HCT116 (cell line): Measurements from ENCODE around the gene LRRN1. TPM values are rescaled to one million over a fixed set of nuclear protein-coding genes. Genes with fewer than 3 reads are reported as not detected.

ENCODE experiments used
- ATAC-seq: fragments of 200-7000 bp; cut with Tn5 transposase; 2 replicates; pipeline ENCODE4 v1.9.1; 2020; ENCODE audit warnings: mild to moderate bottlenecking, moderate library complexity
- BruUV-seq: library from RNA; stranded (reverse); fragments of 400-500 nt; replicated peaks from 2 replicates; lab custom pipeline; 2021; lab: Mats Ljungman, UMichigan
- CTCF ChIA-PET: fragments of 300-600 bp; sonication (Branson Sonifier 250); formaldehyde crosslinking; loops from one replicate; lab custom pipeline; 2021; ENCODE audit warnings: antibody characterized with exemption; lab: Charles Lee
- POLR2A ChIA-PET: fragments of 300-600, 350-600 bp; sonication (Branson Sonifier 250); formaldehyde crosslinking; loops from one replicate; lab custom pipeline; 2021; ENCODE audit warnings: antibody characterized with exemption; lab: Charles Lee
- RAD21 ChIA-PET, 2 experiments: fragments of 300-600 bp; sonication (Branson Sonifier 250); formaldehyde crosslinking; loops; one replicate each; lab custom pipeline; 2023; ENCODE audit warnings: low total read pairs in 2 of 2; ENCODE audit not compliant: uncharacterized antibody in 2 of 2, unreplicated experiment in 2 of 2, low non-redundant PET in 1 of 2; lab: Charles Lee
- DNase-seq: peaks from one replicate; pipeline ENCODE4 v3.0.0-alpha.2; 2010; ENCODE audit warnings: low read depth, low spot score
- H2AFZ ChIP-seq: fragments of 200-600 bp; shearing (Covaris generic), sonication (generic); 2 replicates; pipeline ENCODE4 v1.6.1; 2017; ENCODE audit warnings: low read depth, mixed run types, mixed read lengths, antibody characterized with exemption, low read length; ENCODE audit not compliant: poor library complexity, severe bottlenecking
- H3K27ac ChIP-seq: 2 replicates; pipeline ENCODE4 v1.5.1; 2012; ENCODE audit warnings: low read depth, low read length
- H3K27me3 ChIP-seq: fragments of 200-600 bp; sonication (generic); 2 replicates; pipeline ENCODE4 v1.6.1; 2016; ENCODE audit warnings: mixed run types, low read length, mixed read lengths; ENCODE audit not compliant: insufficient read depth
- H3K36me3 ChIP-seq, 2 experiments: fragments of 200-500 bp in 1 of 2; fragments of 200-600 bp in 1 of 2; sonication (Bioruptor generic) in 1 of 2; sonication (generic) in 1 of 2; 2 replicates each; pipeline versions ENCODE4 v1.5.1 to v1.6.1; 2014 to 2016; ENCODE audit warnings: low read length in 2 of 2, inconsistent platforms in 1 of 2, mixed read lengths in 1 of 2, mixed run types in 1 of 2; ENCODE audit not compliant: insufficient read depth in 2 of 2, control insufficient read depth in 1 of 2
- H3K4me1 ChIP-seq, 2 experiments: fragments of 200-600 bp in 1 of 2; sonication (generic) in 1 of 2; 2 replicates each; pipeline versions ENCODE4 v1.5.1 to v1.6.1; 2012 to 2017; ENCODE audit warnings: low read length in 2 of 2, inconsistent platforms in 1 of 2, mild to moderate bottlenecking in 1 of 2, mixed read lengths in 1 of 2, mixed run types in 1 of 2, moderate library complexity in 1 of 2; ENCODE audit not compliant: insufficient read depth in 2 of 2, control insufficient read depth in 1 of 2
- H3K4me2 ChIP-seq: fragments of 200-600 bp; sonication (generic); 2 replicates; pipeline ENCODE4 v1.6.1; 2017; ENCODE audit warnings: mixed run types, low read length, mixed read lengths
- H3K4me3 ChIP-seq, 2 experiments: fragments of 200-600 bp in 1 of 2; sonication (generic) in 1 of 2; replicated peaks in 1 of 2; 2 replicates each; pipeline ENCODE4 v1.5.1; 2011 to 2016; ENCODE audit warnings: low read length in 2 of 2, control low read depth in 1 of 2, low read depth in 1 of 2, mild to moderate bottlenecking in 1 of 2, mixed read lengths in 1 of 2, mixed run types in 1 of 2
- H3K79me2 ChIP-seq: fragments of 200-600 bp; sonication (generic); 2 replicates; pipeline ENCODE4 v1.6.1; 2017; ENCODE audit warnings: mild to moderate bottlenecking, mixed run types, low read length, moderate library complexity, mixed read lengths; ENCODE audit not compliant: insufficient read depth
- H3K9ac ChIP-seq: fragments of 200-600 bp; sonication (generic); 2 replicates; pipeline ENCODE4 v1.6.1; 2016; ENCODE audit warnings: low read length, mixed read lengths
- H3K9me2 ChIP-seq: fragments of 200-600 bp; sonication (generic), shearing (Covaris generic); 2 replicates; pipeline ENCODE4 v1.6.1; 2017; ENCODE audit warnings: mixed run types, mild to moderate bottlenecking, moderate library complexity; ENCODE audit not compliant: insufficient read depth
- H3K9me3 ChIP-seq, 2 experiments: fragments of 200-500 bp in 1 of 2; fragments of 200-600 bp in 1 of 2; sonication (Bioruptor generic) in 1 of 2; sonication (generic) in 1 of 2; 2 replicates each; pipeline ENCODE4 v1.6.1; 2014 to 2017; ENCODE audit warnings: low read length in 2 of 2, mixed read lengths in 2 of 2, inconsistent platforms in 1 of 2, low read depth in 1 of 2, mild to moderate bottlenecking in 1 of 2, mixed run types in 1 of 2, moderate library complexity in 1 of 2; ENCODE audit not compliant: control insufficient read depth in 1 of 2, insufficient read depth in 1 of 2
- H4K20me1 ChIP-seq: fragments of 200-600 bp; sonication (generic), shearing (Covaris generic); 2 replicates; pipeline ENCODE4 v1.6.1; 2017; ENCODE audit warnings: mixed run types, mild to moderate bottlenecking, moderate library complexity; ENCODE audit not compliant: insufficient read depth
- CBX3 ChIP-seq: IDR thresholded peaks from 2 replicates; pipeline ENCODE4 v1.6.1; 2012; ENCODE audit warnings: low read depth
- CEBPB ChIP-seq: IDR thresholded peaks from 2 replicates; pipeline ENCODE4 v1.6.1; 2012; ENCODE audit warnings: low read depth
- EGR1 ChIP-seq: IDR thresholded peaks from 2 replicates; pipeline ENCODE4 v1.6.1; 2012; ENCODE audit warnings: low read depth
- FOSL1 ChIP-seq: IDR thresholded peaks from 2 replicates; pipeline ENCODE4 v1.6.1; 2012; ENCODE audit warnings: low read depth
- JUND ChIP-seq: IDR thresholded peaks from 2 replicates; pipeline ENCODE4 v1.6.1; 2012
- MAX ChIP-seq: IDR thresholded peaks from 2 replicates; pipeline ENCODE4 v1.6.1; 2012
- POLR2AphosphoS5 ChIP-seq: IDR thresholded peaks from 2 replicates; pipeline ENCODE4 v1.6.1; 2011; ENCODE audit warnings: mild to moderate bottlenecking, low read depth, low read length, moderate library complexity
- RAD21 ChIP-seq: IDR thresholded peaks from 2 replicates; pipeline ENCODE4 v1.6.1; 2012; ENCODE audit warnings: low read depth, mild to moderate bottlenecking
- SIN3A ChIP-seq: IDR thresholded peaks from 2 replicates; pipeline ENCODE4 v1.6.1; 2012; ENCODE audit warnings: low read depth
- SRF ChIP-seq: IDR thresholded peaks from 2 replicates; pipeline ENCODE4 v1.6.1; 2012; ENCODE audit warnings: low read depth
- TCF7L2 ChIP-seq: IDR thresholded peaks from 2 replicates; pipeline ENCODE4 v1.7.0; 2011; ENCODE audit warnings: borderline replicate concordance, inconsistent platforms; ENCODE audit not compliant: insufficient read depth, insufficient read length; ENCODE audit errors: extremely low read depth
- YY1 ChIP-seq: IDR thresholded peaks from 2 replicates; pipeline ENCODE4 v1.6.1; 2011; ENCODE audit warnings: low read length, low read depth, moderate library complexity, mild to moderate bottlenecking; ENCODE audit not compliant: insufficient replicate concordance; ENCODE audit errors: extremely low read depth
- ZFX ChIP-seq: fragments of 450-650 bp; IDR thresholded peaks from 2 replicates; pipeline ENCODE4 v1.6.1; 2017
- ZNF274 ChIP-seq: fragments of 200-500 bp; sonication (Bioruptor generic); IDR thresholded peaks from 2 replicates; pipeline ENCODE4 v1.6.1; 2014; ENCODE audit warnings: mild to moderate bottlenecking, low read depth, low read length, inconsistent platforms
- intact Hi-C: fragments of 100-400 bp; cut with micrococcal nuclease; formaldehyde crosslinking; loops from 2 replicates; pipeline ENCODE4 v1.10.0; 2022
- total RNA-seq: library from RNA; stranded (reverse); gene quantifications from one replicate; pipeline ENCODE4 v1.2.1, GENCODE V29; 2021; ENCODE audit not compliant: unreplicated experiment

Gene LRRN1
- total RNA-seq, 1 experiment from 2014 or later: 0.10 TPM

- ATAC-seq: no peak
- POLR2A ChIA-PET: no interaction called here
Measured at GRCh38 chr3:3806856-3807255, 7.6 kb downstream of the LRRN1 start.

GRCh38 chr3:3813013-3813412 is 13.8 kb downstream of the LRRN1 start:
- H3K27ac ChIP-seq: no peak overlapping the region
- CTCF ChIA-PET: no interaction called here
- H3K4me3 ChIP-seq: no peak overlapping the region
- RAD21 ChIA-PET: no interaction called here
- no peaks in the 10 kb centered on the region for H3K79me2 ChIP-seq
- intact Hi-C loops: no loop called here
- no peak overlapping the region for H2AFZ ChIP-seq
- TF ChIP-seq RAD21 (no peak), FOSL1 (no peak), SIN3A (no peak), CEBPB (no peak), YY1 (no peak), TCF7L2 (no peak), MAX (no peak), SRF (no peak), JUND (no peak), ZNF274 (no peak)
- H3K27me3 ChIP-seq: no peaks in the 10 kb centered on the region
- H3K4me2 ChIP-seq: no peak overlapping the region
- no TSS peak for BruUV-seq
- H4K20me1 ChIP-seq: no peaks in the 10 kb centered on the region
- peaks cover 0 to 12% of the 10 kb centered on the region in 2 experiments; a peak in 2 of 4 replicates for H3K9me3 ChIP-seq
- POLR2A ChIA-PET: no interaction called here
- no peak overlapping the region for H3K9ac ChIP-seq
- H3K9me2 ChIP-seq: no peaks in the 10 kb centered on the region
- ATAC-seq (no peak), DNase-seq (no peak)
- H3K36me3 ChIP-seq: no peaks in the 10 kb centered on the region
- no peaks in the 10 kb centered on the region for H3K4me1 ChIP-seq

More at GRCh38 chr3:3806856-3807255, 7.6 kb downstream of the LRRN1 start:
- H3K9me3 ChIP-seq: peaks cover 4 to 15% of the 10 kb centered on the region in 2 experiments; a peak in 2 of 4 replicates
- intact Hi-C loops: no loop called here
- no peak overlapping the region for H3K9ac ChIP-seq
- H3K27me3 ChIP-seq: no peaks in the 10 kb centered on the region
- H3K9me2 ChIP-seq: no peaks in the 10 kb centered on the region
- no peak overlapping the region for H2AFZ ChIP-seq
- no peak overlapping the region for H3K4me3 ChIP-seq
- no peak for DNase-seq
- RAD21 ChIA-PET: no interaction called here
- no peaks in the 10 kb centered on the region for H3K36me3 ChIP-seq
- TF ChIP-seq POLR2AphosphoS5 (no peak), SRF (no peak), ZFX (no peak), JUND (no peak), EGR1 (no peak), CBX3 (no peak)
- TF ChIP-seq, all 23 proteins: peak for 0
- CTCF ChIA-PET: no interaction called here
- no TSS peak for BruUV-seq
- Histone ChIP-seq H3K79me2 (no peaks in the 10 kb centered on the region), H3K4me1 (no peaks in the 10 kb centered on the region), H3K4me2 (no peak overlapping the region), H4K20me1 (no peaks in the 10 kb centered on the region), H3K27ac (no peak overlapping the region)
